HG03025 (cell line): ENCODE data around the gene TRAF3.
"Not testable (repeated sequence)": the region's sequence is repeated elsewhere in the genome, so short reads cannot be mapped to it uniquely, and the experiment has no call there.

Source experiments
- ATAC-seq: cut with Tn5 transposase; IDR thresholded peaks from one replicate; pipeline ENCODE4 v1.9.1; 2021; ENCODE audit warnings: mild to moderate bottlenecking, moderate library complexity; ENCODE audit not compliant: unreplicated experiment, low FRiP score

TRAF3 gene

DNA sequence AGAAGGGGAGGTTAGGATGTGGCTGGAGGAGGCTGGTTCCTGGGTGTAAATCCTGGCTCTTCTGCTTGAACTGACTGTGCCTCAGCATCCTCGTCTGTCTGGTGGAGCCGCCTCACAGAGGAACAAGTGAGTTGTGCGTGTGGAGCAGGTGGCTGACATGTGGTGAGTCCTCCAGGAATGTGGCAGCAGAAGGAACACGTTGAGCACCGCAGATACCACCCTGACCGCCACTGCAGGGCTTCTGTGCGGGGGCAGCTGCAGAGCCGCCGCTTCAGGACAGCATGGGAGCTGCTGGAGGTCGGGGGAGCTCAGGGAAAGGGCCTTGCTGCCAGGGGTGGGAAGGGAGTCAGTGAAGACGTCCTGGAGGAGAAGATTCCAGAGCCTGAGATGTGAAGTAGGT lies 48.9 kb downstream of the TRAF3 start:
- no peak for ATAC-seq

DNA sequence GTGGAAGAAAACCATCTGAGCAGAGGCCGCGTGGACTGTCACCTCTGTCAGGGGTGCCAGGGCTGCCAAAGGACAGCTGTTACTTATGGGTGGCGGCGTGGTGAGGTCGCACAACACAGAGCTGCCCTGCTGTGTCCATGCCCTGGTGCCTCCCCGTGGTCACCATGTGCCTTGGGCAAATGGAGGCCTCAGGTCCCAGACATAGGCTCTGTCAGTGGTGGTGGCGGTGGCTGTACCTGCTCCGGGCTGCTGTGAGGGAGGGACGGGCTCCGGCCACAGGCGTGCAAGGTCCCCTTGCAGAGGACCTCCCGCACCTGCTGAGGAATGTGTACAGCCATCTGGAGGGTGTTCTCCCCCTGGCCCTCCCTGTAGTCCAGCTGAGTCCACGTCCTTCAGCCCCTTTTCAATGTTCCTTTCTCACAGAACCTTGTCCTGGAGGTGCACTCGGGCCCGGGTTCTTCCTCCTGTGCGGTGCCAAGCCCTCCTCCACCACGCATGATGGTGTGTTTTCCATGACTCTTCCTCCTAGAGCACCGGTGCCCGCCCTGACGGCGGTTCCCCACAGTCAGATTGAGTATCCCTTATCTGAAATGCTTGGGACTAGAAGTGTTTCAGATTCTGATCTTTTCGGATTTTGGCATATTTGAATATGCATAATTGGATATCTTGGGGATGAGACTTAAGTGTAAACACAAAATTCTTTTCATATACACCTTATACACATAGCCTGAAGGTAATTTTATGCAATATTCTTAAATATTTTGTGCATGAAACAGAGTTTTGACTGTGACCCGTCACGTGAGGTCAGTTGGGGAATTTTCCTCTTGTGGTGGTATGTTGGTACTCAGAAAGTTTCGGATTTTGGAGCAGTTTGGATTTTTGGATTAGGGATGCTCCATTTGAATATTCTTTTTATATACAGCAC lies 49.8 kb downstream of the TRAF3 start:
- no peak for ATAC-seq

GRCh38 chr14:102827716-102828115 lies 50.5 kb downstream of the TRAF3 start:
- ATAC-seq, result no peak

- ATAC-seq, result no peak
Observed at GRCh38 chr14:102828151-102828550, 50.9 kb downstream of the TRAF3 start.

DNA sequence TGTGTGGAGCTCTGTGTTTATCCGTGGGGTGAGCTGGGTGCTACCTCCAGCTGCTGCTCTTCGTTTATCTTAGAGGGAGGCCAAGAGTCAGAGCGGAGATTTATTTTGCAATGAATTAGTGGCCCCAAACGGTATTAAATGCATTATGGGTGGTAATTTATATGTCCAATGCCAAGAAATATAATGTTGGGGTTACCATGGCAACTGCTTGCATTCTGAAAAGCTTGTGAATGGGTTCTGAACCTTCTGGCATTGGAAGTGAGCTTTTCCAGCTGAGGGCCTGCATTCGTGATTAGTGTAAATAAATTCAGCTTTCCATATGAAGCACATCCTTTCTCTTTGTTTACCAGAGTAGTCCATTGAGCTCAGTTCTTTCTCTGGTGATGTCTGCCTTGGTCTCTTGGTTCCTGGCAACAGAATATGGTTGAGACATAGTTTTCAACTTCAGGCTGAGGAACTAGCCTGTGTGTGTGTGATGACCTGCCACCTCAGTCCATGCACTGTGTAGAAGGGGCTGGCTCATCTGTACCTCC lies 51.8 kb downstream of the TRAF3 start:
- ATAC-seq, result no peak

DNA sequence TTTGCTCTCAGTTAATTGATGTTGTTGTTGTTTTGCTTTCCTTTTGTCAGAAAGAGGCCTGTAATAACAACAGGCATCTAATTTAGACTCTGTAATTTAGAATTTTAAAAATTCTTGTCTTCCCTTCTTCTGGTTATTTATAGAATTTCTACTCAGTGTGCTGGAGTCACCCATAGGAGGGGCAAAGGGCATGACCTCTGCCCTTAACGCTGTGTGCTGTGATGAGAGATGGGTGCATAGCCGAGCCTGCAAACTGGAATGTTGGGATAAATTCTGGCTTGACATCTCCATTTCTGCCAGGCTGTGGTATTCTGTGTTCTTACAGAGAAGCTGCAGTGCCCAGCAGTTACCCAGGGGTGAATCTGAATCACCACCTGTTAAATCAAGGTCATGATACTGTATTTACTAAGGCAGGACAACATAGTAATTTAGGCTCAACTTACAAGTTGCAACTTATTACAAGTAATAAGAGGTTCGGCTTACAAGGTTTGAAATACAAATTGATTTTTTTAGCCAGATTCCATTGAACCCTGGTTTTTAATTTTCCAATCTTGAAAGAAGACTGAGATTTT lies 53.3 kb downstream of the TRAF3 start:
- ATAC-seq, result no peak

- no peak for ATAC-seq
Observed at GRCh38 chr14:102831163-102831804, 54.0 kb downstream of the TRAF3 start.

DNA sequence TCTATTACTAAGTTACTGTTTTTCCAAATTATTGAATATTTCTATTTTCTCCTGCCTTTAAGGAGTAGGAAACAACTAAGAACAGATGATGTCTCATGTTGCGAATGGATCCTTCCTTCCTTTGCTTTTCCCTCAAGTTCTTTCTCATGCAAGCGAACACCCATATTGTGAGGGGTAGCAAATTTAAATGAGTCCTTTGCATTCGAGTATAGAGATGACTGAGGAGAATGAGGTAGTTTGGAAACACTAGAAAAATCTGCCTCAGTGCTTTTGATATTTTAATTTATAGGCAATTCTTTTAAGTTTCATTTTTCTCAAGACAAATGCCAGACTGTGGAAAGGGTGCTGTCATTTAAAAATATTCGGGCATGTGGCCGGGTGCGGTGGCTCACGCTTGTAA lies 56.1 kb downstream of the TRAF3 start:
- ATAC-seq, result no peak

- ATAC-seq, result no peak
Observed at GRCh38 chr14:102833991-102834390, 56.7 kb downstream of the TRAF3 start.

- ATAC-seq, result no peak
Observed at GRCh38 chr14:102835959-102836358, 58.7 kb downstream of the TRAF3 start.

GRCh38 chr14:102837120-102837519 lies 59.9 kb downstream of the TRAF3 start:
- ATAC-seq, result not testable (repeated sequence)

DNA sequence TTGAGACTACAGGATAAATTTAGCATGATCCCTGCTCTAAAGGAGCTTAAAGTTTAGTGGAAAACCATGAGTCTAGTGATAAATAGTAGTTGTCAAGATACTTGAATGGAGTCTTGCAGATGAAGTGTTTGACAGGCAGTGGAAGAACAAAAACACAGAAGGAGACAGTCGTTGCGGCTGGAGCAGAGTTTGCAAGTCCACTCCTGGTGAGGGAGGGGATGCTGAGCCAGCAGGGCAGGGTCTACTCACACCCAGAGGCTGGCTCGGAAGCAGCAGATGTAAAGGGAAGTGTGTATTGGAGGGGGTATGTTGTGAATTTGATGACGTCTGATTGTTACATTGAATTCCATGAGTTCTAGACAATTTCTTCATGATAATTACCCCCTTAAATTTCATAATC lies 61.3 kb downstream of the TRAF3 start:
- ATAC-seq, result no peak

DNA sequence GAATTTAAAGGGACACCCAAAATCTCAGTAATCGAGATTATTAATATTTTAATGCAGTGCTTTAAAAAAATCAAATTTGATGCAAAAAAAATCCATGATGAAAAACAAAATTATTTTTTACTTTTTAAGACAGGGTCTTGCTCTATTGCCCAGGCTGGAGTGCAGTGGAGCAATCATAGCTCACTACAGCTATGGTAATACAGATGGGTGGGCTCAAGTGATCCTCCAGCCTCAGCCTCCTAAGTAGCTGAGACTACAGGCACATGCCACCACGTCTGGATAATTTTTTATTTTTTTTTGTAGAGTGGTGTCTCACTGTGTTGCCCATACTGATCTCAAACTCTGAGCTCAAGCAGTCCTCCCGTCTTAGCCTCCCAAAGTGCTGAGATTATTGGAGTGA lies 62.9 kb downstream of the TRAF3 start:
- no peak for ATAC-seq

DNA sequence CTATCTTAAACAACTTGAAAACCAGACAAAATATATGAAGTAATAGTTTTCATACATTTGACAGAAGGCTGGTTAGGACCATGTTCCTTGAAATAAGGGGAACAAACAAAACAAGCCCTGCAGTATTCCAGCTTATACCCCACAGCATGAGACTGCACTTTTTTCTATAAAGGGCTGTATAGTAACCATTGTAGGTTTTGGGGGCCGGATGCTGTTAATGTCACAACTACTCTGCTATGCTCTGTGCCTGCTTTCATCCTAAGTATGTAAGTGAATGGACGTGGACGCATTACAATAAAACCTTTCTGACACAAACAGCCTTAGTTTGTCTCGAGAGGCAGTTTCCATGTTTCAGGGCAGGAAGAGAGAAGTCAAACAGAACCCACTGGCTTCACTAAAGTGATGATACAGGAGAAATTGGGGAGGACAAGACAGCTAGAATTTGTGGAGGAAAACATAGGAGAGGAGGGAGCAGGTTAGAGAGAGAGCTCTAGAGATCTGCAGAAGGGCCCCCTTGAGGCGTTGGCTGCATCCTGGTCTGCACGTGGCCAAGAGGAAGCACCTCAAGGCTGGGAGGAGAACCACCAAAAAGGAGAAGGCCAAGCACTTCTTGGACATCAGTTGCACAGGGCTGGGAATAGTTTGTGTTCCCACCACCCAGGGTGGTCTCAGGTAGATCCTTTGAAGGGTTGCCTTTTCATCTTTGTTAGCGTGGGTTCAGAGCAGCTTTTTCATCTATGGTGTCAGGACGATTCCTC lies 63.7 kb downstream of the TRAF3 start:
- ATAC-seq, result no peak

DNA sequence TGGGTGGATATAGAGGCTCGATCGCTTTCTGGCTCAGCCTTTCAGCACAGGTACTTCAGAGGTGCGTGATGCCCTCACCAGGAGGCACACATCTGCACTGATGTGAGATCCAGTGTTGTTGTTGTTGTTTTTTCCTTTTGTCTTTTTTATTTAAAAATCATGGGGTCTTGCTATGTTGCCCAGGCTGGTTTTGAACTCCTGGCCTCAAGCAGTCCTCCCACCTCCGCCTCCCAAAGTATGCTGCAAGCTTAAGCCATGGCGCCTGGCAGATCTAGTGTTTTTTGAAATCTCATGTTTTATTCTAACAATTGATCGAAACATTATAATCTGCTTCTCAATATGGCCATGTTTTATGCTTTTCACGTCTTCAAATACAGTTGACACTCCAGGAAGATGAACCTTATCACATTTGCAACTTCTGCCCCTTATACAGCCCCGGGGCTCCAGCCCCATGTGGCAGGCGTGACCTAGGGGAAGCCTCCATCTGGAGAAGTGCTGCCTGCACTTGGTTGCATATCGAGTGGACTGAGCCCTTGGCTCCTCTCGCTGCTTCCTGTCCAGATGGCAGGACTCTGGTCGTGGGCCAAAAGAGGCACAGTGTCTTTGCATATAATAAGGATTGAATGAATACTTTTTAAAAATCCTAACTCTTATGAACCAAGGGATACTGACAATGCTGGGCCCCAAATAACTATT lies 71.7 kb downstream of the TRAF3 start:
- ATAC-seq, result no peak

GRCh38 chr14:102849526-102850379 lies 72.5 kb downstream of the TRAF3 start:
- ATAC-seq, result no peak

GRCh38 chr14:102853648-102854047 lies 76.4 kb downstream of the TRAF3 start:
- ATAC-seq, result no peak

DNA sequence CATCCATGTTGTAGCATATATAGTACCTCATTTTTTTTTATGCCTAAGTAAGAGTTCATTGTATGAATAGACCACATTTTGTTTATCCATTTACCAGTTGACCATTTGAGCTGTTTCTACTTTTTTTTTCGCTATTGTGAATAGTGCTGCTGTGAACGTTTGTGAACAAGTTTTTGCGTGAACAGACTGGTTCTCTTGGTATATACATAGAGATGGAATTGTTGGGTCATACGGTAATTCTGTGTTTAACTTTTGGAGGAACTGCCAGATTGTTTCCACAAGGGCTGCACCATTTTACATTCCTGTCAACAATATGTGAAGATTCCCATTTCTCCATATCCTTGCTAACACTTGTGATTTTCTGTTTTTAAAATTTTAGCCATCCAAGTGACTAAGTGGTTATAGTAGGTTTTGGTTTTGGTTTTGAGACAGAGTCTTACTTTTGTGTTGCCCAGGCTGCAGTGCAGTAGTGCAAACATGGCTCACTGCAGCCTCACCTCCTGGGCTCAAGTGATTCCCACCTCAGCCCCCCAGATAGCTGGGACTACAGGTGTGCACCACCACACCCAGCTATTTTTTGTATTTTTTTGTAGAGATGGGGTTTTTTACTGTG lies 76.9 kb downstream of the TRAF3 start:
- no peak for ATAC-seq

DNA sequence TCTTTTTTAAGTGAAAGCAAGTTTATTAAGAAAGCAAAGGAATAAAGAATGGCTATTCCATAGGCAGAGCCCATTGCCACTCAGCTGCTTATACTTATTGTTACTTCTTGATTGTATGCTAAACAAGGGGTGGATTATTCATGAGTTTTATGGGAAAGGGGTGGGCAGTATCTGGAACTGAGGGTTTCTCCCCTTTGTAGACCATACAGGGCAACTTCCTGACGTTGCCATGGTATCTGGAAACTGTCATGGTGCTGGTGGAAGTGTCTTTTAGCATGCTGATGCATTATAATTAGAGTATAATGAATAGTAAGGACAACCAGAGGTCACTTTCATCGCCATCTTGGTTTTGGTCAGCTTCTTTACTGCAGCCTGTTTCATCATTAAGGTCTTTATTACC lies 78.9 kb downstream of the TRAF3 start:
- no peak for ATAC-seq
